Femur (tissue), 1 donor: ENCODE data around the gene OSBPL2.

Source experiments
- DNase-seq: peaks from one replicate; pipeline ENCODE4 v3.0.0-alpha.2; 2017

The OSBPL2 gene

GRCh38 chr20:62236766-62237513 lies 1.4 kb upstream of the OSBPL2 start:
- no peak for DNase-seq

DNA sequence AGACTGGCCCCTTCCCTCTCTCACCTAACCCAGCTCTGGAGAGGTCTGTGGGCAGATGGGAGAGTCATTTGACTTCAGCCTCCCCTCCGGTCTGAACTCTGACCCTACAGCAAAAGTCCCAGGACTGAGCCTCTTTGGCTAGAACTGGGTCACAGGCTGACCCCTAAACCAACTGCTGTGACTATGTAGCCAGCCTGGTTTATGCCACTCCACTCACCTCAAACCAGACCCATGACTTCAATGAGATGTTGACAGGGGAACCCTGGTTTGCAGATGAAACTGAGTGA lies 864 bp upstream of the OSBPL2 start:
- no peak for DNase-seq

GRCh38 chr20:62238569-62239277 lies 402 bp downstream of the OSBPL2 start:
- DNase-seq: no peak

GRCh38 chr20:62239278-62239879 lies 1.1 kb downstream of the OSBPL2 start:
- DNase-seq: no peak

DNA sequence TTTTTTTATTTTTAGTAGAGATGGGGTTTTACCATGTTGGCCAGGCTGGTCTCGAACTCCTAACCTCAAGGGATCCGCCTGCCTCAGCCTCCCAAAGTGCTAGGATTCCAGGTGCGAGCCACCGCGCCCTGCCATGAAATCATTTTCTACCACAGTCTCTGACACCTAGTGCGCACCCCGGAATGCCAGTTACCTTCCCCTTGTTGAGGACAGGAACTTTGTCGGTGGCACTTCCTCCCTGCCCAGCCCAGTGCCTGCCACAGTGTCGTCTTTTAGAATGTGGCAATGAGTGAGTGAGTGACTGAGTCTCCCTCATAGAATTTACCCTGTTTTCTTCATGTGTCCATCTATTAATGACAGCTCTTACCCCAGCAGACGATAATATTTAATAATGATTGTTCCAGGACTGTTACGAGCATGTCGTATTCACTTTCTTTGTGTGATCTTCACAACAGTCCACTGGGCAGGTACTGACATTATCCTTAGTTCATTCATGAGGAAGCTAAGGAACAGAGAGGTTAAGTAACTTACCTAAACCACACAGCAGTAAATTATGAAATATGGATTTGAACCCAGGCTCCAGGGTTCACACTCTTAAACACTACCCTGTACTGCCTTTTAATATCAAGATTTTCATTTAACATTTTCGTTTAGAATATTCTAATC lies 1.8 kb downstream of the OSBPL2 start:
- no peak for DNase-seq

- DNase-seq: no peak
Measured at GRCh38 chr20:62241506-62241905, 3.2 kb downstream of the OSBPL2 start.

DNA sequence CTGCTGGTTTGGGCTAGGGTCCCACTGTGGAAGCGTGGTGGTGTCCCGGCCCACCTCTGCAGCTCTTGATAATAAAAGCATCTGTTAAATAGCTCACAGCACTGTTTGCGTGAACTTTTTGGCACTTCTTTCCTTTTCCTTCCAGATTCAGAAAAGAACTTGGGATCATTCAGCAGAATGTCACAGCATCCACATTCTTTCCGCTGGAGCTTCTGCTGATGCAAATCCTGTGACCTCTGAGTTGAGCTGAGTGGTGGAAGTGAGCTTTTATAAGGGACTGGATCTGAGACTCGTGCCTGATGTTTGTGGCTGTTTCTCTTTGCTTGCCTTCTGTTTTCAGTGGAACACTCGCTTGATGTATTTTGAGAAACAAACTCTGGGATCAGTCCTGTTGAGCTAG lies 3.9 kb downstream of the OSBPL2 start:
- no peak for DNase-seq

- no peak for DNase-seq
Measured at GRCh38 chr20:62243106-62243505, 4.8 kb downstream of the OSBPL2 start.

DNA sequence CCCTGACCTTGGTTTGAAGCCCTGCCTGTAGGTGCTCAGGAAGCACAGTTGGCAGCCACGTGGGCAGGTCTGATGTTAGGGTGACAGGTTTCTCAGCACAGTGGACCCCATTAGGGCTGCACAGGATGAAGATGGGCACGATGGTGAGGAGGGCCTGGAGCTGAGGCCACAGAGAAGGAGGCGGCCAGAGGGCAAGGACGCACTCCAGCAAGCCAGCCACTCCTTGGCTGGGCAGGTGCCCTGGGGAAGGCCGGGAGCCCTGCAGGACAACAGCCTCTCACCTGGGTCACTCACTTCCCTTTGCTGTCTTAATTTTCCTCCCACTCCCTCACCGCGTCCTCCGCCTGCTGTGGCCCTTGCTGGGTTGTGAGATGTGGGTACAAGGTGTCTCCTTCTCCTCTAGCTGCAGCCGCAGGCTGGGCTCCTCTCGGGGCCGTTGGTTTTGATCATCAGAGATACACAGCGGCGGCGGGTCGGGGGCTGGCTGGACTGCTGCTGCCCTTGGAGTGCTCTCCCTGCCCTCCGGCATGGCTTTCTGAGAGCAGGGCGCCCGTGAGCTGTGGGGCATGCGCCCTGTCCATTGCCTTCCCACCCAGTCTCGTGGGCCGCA lies 5.7 kb downstream of the OSBPL2 start:
- no peak for DNase-seq

DNA sequence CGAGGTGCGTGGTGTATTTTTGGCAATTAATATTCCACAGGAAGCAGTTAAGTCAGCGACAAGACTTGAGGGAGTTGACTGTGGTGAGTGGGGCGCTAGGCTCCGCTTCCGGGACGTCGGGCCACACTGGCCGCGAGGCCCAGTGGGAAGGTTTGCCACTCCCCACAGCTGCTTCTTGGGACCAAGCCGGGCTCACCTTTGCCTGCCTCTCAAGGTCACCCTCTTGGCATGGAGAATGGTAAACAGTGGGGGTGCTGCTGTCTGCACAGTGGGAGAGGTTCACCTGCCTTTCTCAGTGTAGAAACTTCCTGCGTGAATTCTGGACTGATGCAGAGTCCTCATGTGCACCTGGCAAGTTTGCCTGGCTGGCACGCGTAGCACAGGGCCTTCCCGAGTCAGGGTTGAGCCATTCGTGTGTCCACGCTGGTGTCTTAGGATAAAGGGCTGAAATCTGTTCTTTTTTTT lies 6.4 kb downstream of the OSBPL2 start:
- DNase-seq: no peak

- DNase-seq: no peak
Measured at GRCh38 chr20:62245911-62246280, 7.6 kb downstream of the OSBPL2 start.

GRCh38 chr20:62246431-62246830 lies 8.1 kb downstream of the OSBPL2 start:
- no peak for DNase-seq

DNA sequence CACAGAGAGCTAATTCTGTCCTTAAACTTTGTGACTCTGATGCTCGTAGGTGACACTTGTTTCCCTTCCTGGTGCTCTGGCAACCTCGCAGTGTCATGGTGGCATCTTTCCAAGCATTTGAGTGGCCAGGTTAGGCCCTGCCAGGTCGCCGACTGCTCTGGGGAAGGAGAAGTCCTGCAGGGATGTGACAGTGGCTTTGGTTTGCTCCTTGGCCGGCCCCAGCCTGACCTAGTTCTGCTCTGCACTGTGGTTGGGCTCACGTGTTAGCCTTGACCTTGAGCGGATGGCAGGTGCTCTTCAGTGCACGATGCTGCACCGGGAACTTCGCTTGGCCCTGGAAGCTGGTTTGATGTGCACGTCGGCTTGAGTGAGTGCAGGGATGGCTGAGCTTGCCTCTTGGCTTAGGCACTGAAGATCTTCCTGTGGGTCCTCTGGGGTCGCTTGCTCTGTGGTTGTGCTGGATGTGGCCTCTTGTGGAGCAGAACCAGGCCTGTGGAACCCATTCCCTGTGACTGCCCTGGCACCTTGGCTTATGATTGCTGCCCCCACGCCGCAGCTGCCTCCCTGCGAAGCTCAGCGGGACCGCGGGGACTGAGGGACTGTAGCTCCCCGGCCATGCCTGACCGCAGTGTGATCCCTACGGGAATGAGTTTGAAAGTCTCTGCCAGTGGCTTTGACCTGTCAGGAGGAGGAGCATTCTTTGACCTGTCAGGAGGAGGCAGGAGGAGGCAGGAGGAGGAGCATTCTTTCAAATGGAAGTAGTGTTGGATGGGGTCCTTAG lies 8.7 kb downstream of the OSBPL2 start:
- no peak for DNase-seq

- no peak for DNase-seq
Measured at GRCh38 chr20:62248890-62249560, 10.7 kb downstream of the OSBPL2 start.

DNA sequence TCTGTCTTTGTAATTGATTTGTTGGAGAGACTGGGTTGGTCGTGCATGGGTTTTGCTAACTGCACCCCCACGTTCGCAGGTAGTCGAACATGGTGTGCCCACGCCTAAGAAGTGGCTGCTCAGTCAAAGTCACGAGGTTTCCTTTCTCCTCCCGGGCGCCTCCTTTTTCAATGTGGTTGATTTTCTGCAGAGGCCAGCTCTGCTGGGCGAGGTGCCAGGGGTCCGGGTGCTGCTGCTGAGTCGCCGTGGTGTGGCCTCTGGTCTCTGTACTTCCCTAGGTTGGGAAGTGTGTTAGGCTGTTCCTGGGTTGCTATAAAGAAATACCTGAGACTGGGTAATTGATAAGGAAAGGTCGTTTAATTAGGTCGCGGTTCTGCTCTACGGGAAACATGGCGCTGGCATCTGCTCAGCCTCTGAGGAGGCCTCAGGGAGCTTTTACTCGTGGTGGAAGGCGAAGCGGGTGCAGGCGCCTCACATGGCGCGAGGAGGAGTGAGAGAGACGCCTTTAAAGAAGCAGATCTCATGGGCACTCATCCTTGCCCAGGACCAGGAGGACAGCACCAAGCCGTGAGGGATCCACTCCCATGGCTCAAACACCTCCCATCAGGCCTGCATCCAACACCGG lies 14.1 kb downstream of the OSBPL2 start:
- no peak for DNase-seq

DNA sequence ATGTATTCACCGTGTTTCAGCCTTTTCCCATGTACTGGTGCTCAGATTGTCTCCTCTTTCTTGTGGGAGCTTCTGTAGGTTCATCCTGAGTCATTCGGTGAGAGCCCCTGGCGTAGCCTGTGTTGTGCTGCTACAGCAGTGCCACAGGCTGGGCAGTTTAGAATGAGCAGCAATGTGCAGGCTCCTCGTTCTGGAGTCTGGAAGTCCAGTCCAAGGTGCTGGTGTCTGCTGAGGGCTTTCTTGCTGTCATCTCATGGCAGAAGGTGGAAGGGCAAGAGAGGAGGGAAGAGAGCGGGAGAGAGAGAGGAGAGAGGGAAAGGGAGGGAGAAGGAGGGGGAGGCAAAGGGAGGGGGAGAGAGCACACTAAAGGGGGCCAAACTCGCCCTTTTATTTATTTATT lies 15.1 kb downstream of the OSBPL2 start:
- DNase-seq: no peak

DNA sequence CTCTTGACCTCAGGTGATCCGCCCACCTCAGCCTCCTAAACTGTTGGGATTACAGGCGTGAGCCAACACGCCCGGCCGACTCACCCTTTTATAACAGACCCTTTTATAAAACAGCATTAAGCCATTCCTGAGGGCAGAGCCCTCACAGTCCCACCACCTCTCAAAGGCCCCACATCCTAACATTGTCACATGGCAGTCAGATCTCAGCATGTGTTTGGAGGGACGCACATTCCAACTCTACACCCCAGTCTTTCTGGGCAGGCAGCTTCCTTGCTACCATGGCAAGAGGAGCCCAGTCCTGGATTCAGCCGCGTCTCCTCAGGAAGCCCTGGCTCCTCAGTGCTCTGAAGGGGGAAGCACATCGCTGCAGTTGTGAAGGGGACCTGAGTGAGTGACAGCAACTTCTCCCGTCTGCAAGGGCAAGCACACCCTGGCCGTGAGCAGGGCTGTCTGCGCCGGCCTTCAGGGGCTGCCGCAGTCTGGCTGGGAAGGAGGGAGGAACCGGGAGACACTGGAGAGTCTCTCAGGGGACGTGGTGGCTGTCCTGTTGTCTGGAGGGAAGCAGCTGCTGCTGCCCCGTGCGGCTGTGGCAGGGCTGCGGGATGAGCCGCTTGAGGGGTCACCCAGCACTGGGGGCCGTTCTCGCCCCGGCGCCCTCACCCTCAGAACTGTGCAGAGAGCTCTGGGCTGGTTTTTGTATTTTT lies 15.9 kb downstream of the OSBPL2 start:
- DNase-seq: no peak

- DNase-seq: no peak
Measured at GRCh38 chr20:62255976-62256375, 17.7 kb downstream of the OSBPL2 start.

GRCh38 chr20:62258499-62259293 lies 20.4 kb downstream of the OSBPL2 start:
- DNase-seq: no peak

- no peak for DNase-seq
Measured at GRCh38 chr20:62259294-62259565, 20.9 kb downstream of the OSBPL2 start.
